ENCODE results near the gene SND1.

GRCh38 chr7:128125816-128126215 lies 473.8 kb downstream of the SND1 start:
- no peak for TF ChIP-seq EZH2 (IDR thresholded peaks at IDR 0.05)
- no peak for TF ChIP-seq POLR2AphosphoS5 (IDR thresholded peaks at IDR 0.05; ENCODE audit: borderline replicate concordance, low read depth, low read length)
